T-helper 1 cell (primary cell): Measurements from ENCODE around the gene ACOX2.

Experiments
- DNase-seq, 5 donors: peaks; one replicate each; pipeline ENCODE4 v3.0.0-alpha.2; 2012 to 2020

The ACOX2 gene

GRCh38 chr3:58566398-58567250, 29.6 kb upstream of the ACOX2 start:
- DNase-seq: no peak

- DNase-seq: no peak
These were observed 28.8 kb upstream of the ACOX2 start for GRCh38 chr3:58565621-58566397.

- no peak for DNase-seq
These were observed 27.6 kb upstream of the ACOX2 start for GRCh38 chr3:58564456-58565160.

- no peak for DNase-seq
These were observed 27.1 kb upstream of the ACOX2 start for GRCh38 chr3:58564054-58564453.

- no peak for DNase-seq
These were observed 26.5 kb upstream of the ACOX2 start for GRCh38 chr3:58563386-58564035.

- no peak for DNase-seq
These were observed 25.5 kb upstream of the ACOX2 start for GRCh38 chr3:58562498-58562897.

DNA sequence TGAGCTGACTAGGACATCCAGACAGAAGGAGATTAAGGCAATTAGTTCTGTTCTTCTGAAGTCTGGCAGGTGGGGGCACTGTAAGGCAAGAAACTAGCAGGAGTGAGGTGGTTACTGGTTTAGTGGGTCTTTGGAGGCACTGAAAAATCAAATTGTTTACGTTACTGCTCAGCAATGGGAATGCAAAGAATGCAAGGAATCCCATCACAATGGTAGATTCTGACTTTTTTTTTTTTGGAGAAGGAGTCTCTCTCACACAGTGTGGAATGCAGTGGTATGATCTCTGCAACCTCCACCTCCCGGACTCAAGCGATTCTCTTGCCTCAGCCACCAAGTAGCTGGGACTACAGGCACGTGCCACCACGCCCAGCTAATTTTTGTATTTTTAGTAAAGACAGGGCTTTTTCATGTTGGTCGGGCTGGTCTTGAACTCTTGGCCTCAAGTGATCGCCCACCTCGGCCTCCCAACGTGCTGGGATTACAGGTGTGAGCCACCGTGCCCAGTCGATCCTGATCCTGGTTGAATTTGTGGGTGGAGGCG, 23.9 kb upstream of the ACOX2 start:
- DNase-seq: no peak

DNA sequence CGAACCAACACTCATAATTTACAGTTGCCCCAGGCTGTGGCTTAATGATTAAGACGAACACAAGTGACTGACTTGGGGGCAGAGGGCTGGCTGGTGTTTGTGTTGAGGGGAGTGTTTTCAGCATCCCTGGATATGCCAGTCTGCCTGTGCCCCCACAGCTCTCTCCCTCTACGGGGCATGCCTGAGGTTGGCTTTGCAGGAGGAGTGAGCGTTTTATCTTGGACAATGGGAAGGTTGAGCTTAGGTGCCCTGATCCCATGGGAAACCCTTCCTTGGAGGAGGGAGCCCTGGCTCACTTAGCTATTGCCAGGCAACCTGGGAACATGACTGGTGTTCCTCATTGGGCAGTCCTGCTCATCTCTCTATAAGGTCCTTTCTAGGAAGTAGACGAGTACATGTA, 22.6 kb upstream of the ACOX2 start:
- no peak for DNase-seq

DNA sequence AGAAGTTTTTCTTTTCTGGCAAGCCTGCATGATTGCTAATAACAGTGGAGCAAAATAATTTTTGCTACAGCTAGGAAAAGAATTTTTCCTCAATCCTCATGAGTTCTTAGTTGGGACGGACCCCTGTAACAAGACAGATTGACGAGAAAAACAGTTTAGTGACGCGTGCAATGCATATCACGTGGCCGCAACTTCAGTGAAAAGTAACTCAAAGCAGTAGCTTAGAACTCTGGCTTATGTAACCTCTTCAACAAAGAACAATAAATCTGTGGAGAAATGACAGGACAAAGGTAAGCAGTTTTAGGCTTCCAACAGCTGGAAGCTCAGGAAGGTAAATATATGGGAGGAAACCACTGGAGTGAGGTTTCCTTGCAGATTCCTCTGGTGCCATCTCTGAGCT, 20.5 kb upstream of the ACOX2 start:
- no peak for DNase-seq

- DNase-seq: no peak
These were observed 19.8 kb upstream of the ACOX2 start for GRCh38 chr3:58556761-58557221.

DNA sequence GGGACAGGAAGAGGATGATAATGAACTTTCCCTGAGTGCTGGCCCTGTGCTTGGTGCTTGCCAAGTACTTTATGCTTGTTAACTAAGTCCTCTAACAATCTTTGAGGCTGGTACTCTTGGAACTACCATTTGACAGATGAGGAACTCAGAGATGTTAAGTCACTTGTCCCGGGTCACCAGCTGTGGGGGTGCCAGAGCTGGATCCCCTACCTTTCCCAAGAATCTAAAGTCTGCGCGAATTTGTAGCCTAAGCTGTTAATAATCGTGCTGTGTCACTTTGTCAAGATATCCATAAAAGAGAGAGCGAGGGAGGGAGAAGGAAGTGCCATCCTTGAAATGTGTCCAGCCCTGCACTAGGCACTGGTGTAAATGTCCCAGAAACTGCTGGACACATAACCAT, 19.0 kb upstream of the ACOX2 start:
- DNase-seq: no peak

DNA sequence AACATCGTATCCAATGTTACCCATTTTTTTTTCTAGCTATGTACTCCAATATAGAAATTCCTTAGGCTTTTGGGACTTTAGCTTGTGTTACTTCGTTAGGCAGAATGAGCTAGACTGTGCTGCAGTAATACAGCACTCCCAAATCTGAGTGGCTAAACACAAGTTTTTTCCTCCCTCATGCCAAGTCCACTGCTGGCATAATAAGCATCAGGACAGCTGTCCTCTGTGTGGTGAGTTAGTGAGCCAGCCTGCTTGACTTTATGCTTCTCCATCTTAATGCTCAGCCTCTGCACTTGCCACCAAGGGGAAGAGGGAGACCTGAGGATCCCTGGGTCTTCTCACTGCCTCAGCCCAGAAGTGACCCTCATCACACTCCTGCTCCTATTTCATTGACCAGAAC, 18.2 kb upstream of the ACOX2 start:
- DNase-seq: no peak

DNA sequence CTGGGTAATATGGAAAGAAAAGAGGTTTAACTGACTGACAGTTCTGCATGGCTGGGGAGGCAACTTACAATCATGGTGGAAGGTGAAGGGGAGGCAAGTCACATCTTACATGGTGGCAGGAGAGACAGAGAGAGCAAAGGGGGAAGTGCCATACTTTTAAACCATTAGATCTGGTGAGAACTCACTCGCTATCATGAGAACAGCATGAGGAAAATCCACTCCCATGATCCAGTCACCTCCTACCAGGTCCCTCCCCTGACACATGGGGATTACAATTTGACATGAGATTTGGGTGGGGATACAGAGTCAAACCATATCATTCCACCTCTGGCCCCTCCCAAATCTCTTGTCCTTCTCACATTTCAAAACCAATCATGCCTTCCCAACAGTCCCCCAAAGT, 16.0 kb upstream of the ACOX2 start:
- DNase-seq: no peak

DNA sequence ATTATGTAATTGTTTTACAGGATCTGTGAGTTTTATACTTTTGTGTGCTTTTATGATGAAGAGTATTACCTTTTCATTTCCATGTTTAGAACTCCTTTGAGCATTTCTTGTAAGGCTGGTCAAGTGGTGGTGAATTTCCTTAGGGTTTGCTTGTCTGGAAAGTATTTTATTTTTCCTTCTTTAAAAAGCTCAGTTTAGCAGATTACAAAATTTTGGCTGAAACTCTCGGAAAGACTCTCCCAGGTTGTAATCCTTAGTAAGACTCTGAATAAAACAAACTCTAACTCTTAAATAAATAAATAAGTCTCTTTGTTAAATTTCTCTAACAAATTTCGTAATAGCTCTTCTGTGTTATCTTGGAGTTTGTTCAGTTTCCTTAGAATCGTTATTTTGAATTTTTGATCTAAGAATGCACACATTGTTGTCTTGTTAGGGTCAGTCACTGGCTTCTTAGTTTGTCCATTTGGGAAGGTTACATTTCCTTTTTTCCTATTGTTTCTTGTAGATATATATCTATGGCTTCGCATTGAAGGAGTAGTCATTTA, 14.7 kb upstream of the ACOX2 start:
- DNase-seq: no peak

DNA sequence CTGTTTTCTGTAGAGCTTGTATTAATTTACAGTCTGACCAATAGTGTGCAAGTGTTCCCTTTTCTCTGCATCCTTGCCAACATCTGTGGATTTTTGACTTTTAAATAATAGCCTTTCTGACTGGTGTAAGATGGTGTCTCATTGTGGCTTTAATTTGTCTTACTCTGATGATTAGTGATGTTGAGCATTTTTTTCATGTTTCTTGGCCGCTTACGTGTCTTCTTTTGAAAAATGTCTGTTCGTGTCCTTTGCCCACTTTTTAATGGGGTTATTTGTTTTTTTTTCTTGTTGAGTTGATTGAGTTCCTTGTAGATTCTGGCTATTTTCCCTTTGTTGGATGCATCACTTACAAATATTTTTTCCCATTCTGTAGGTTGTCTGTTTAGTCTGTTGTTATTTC, 7.6 kb upstream of the ACOX2 start:
- DNase-seq: no peak

- no peak for DNase-seq
These were observed 3.3 kb upstream of the ACOX2 start for GRCh38 chr3:58540176-58540858.

DNA sequence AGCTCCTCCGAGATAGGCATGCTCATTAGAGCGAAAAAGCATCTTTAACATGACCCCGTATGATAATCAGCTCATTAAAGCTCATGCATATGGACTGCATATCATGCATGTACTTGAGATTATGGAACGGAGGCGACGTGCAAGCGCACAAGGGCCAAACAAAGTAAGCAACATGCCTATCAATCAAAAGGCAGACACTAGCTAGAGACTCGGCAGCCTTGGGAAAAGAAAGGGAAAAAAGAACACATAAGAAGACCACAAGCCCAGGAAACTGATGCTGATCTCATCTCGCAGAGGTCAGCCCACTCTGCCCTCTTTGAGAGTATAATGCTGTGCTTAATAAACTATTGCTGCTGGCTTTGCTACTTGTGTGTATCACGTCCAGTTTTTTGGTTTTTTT, 2.6 kb upstream of the ACOX2 start:
- no peak for DNase-seq

DNA sequence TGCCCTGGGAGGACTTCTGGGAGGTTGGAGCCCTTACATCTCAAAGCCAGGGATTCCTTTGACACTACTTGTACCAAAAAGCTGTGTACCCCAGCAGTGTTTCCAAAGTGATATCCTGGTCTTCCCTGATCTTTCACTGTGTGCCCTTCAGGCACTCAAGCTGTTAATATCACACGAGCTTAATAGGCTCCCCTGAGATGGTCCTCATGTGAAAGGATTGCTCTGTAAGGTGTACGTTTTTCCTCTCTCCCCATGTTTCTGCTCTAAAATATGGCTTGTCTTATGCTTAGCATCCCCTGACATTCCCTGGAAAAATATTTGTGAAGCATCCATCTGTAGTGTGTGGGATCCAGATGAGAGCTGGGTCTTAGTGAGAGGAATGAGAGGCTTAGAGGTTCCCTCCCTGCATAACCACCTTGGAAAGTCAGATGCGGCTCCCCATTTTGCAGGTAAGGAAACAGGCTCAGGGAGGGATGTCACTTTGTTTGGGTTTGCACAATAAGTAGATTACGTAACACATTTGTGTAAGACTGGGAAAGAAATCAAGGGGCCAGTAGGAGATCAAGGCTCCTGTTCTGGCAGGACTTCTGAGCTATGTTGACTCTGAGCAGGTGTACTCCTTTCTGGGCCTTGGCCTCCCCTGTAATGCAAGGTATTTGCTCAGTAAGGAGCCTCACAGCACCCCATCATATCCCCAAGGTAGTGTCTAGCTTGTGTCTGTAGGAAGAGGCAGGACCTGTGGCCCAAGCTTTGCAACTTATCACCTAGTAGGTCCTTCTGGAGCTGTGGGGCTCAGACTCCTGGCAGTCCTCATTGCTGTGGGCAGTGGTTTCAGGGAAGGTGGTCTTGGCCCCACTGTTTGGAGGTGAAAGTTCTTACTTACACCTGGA, 667 bp upstream of the ACOX2 start:
- DNase-seq: no peak

GRCh38 chr3:58535531-58536500, 1.2 kb downstream of the ACOX2 start:
- DNase-seq: no peak
